Gastrocnemius medialis (tissue), 4 donors: ENCODE measurements around the gene ACOT11. TPM values are rescaled to one million over a fixed set of nuclear protein-coding genes. Genes with fewer than 3 reads are reported as not detected.

Source experiments
- ATAC-seq, 2 donors: fragments of 150-250 bp; one replicate each; pipeline ENCODE4 v1.9.1; 2016
- DNase-seq, 2 donors: peaks; one replicate each; pipeline ENCODE4 v3.0.0-alpha.2; 2019
- H3K27ac ChIP-seq, 4 donors: fragments of 200-600 bp; sonication (generic); 1 replicate in 1 of 4; 2 replicates in 3 of 4; pipeline ENCODE4 v1.5.1; 2016 to 2018; ENCODE audit warnings: mild to moderate bottlenecking in 2 of 4, moderate library complexity in 1 of 4
- H3K27me3 ChIP-seq, 3 donors: fragments of 200-600 bp; sonication (generic) in 2 of 3; 1 replicate in 1 of 3; 2 replicates in 2 of 3; pipeline versions ENCODE4 v1.5.1 to v1.6.0; 2016 to 2019; ENCODE audit warnings: mild to moderate bottlenecking in 1 of 3, moderate library complexity in 1 of 3
- H3K36me3 ChIP-seq, 2 donors: fragments of 200-600 bp; sonication (generic) in 1 of 2; one replicate each; pipeline ENCODE4 v1.5.1; 2017 to 2018
- H3K4me1 ChIP-seq, 2 donors: fragments of 200-600 bp; sonication (generic) in 1 of 2; one replicate each; pipeline ENCODE4 v1.5.1; 2016 to 2017; ENCODE audit warnings: mild to moderate bottlenecking in 2 of 2
- H3K4me3 ChIP-seq, 4 donors: fragments of 200-600 bp; sonication (generic) in 3 of 4; 1 replicate in 1 of 4; 2 replicates in 3 of 4; pipeline ENCODE4 v1.5.1; 2016 to 2019; ENCODE audit warnings: mild to moderate bottlenecking in 2 of 4
- H3K9me3 ChIP-seq, 3 donors: fragments of 200-600 bp; sonication (generic) in 2 of 3; 1 replicate in 1 of 3; 2 replicates in 2 of 3; pipeline ENCODE4 v1.5.1; 2016 to 2019
- POLR2A ChIP-seq, 2 donors: fragments of 450-650 bp; IDR thresholded peaks; one replicate each; pipeline ENCODE4 v1.6.1; 2017; ENCODE audit warnings: antibody characterized with exemption in 2 of 2, mild to moderate bottlenecking in 2 of 2, moderate library complexity in 2 of 2
- in situ Hi-C, 4 donors: fragments of 200-750 bp; cut with MboI; loops; one replicate each; pipeline versions ENCODE4 v1.15.0 to v1.8.0; 2017; ENCODE audit warnings: low sequenced_read_pairs in 4 of 4
- intact Hi-C: fragments of 100-400 bp; cut with DNase I; formaldehyde crosslinking; loops from one replicate; pipeline ENCODE4 v1.15.1; 2023; ENCODE audit warnings: low total_unique reads
- total RNA-seq, 4 donors: library from RNA; depleted of rRNA; stranded (reverse); fragments of >200 nt; gene quantifications; one replicate each; pipeline versions ENCODE4 v1.1.0 to v1.2.3, GENCODE V29; 2016
- TF ChIP-seq, protein P1 (sequence below), 5 experiments: fragments of 450-650 bp in 3 of 5; fragments of 200-600 bp in 2 of 5; sonication (generic) in 2 of 5; IDR thresholded peaks in 4 of 5; conservative IDR thresholded peaks in 1 of 5; 1 replicate in 4 of 5; 2 replicates in 1 of 5; pipeline ENCODE4 v1.5.1; 2016 to 2019; ENCODE audit warnings: antibody characterized with exemption in 5 of 5, mild to moderate bottlenecking in 3 of 5, moderate library complexity in 3 of 5

The ACOT11 gene
- total RNA-seq, 4 donors from 2014 or later = 0.90 to 3.2 (median 1.2) TPM

DNA sequence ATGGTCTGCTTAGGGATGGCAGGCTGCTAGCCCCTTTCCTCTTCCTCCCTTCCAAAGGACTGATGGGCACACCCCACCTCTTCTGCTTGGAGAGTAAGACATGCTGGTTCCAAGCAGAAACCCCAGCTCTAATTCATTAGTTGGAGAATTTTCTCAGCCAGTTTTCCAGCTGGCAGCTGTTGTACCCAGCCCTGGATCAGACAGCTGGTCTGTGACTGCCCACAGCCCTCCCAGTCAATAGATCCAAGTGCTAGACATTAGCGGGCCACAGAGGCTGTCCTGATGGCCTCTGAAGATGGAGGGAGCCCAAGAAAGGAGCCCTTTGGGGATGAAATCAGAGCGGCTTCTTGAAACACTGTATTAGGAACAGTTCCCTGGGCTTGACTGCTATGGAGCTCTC is 35.8 kb downstream of the ACOT11 start:
- DNase-seq = no peak
- peaks cover 50 to 51% of the 10 kb centered on the region in 2 donors for H3K4me1 ChIP-seq

DNA sequence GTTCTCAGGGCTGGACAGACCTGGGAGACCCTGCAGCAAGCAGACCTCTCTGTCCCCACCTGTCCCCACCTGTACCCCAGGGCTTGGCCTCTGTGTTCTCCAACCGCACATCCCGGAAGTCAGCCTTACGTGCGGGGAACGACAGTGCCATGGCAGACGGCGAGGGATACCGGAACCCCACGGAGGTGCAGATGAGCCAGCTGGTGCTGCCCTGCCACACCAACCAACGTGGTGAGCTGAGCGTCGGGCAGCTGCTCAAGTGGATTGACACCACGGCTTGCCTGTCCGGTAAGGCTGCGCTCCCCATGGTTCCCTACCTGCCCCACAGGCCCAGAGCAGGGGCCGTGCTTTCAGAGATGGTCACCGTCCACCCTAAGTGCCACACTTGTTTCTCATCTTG is 36.5 kb downstream of the ACOT11 start:
- no peak for ATAC-seq
- in situ Hi-C loops = no loop called here
- TF ChIP-seq, protein P1, sequence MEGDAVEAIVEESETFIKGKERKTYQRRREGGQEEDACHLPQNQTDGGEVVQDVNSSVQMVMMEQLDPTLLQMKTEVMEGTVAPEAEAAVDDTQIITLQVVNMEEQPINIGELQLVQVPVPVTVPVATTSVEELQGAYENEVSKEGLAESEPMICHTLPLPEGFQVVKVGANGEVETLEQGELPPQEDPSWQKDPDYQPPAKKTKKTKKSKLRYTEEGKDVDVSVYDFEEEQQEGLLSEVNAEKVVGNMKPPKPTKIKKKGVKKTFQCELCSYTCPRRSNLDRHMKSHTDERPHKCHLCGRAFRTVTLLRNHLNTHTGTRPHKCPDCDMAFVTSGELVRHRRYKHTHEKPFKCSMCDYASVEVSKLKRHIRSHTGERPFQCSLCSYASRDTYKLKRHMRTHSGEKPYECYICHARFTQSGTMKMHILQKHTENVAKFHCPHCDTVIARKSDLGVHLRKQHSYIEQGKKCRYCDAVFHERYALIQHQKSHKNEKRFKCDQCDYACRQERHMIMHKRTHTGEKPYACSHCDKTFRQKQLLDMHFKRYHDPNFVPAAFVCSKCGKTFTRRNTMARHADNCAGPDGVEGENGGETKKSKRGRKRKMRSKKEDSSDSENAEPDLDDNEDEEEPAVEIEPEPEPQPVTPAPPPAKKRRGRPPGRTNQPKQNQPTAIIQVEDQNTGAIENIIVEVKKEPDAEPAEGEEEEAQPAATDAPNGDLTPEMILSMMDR (IDR thresholded peaks at IDR 0.05 in 4 of 5, conservative IDR thresholded peaks at IDR 0.05 in 1 of 5) = no peak
- no peak for TF ChIP-seq POLR2A (IDR thresholded peaks at IDR 0.05)
- H3K36me3 ChIP-seq = no peaks in the 10 kb centered on the region
- H3K9me3 ChIP-seq = no peaks in the 10 kb centered on the region
- H3K4me1 ChIP-seq = peaks cover 44 to 46% of the 10 kb centered on the region in 2 donors
- no peaks in the 10 kb centered on the region for H3K27me3 ChIP-seq
- peak overlapping the region; percentile 85 to 98 (median 95) for H3K27ac ChIP-seq
- no peak for DNase-seq
- intact Hi-C loops = loop anchor here (5.0 to 10.0 kb wide), 3 partner anchors 177 to 340 kb away; partner anchors contain the start of genes DHCR24 and SSBP3
- H3K4me3 ChIP-seq = no peak overlapping the region

More for the DNA sequence above, 35.8 kb downstream of the ACOT11 start:
- no peaks in the 10 kb centered on the region for H3K27me3 ChIP-seq
- intact Hi-C loops = loop anchor here (5.0 to 10.0 kb wide), 3 partner anchors 177 to 341 kb away; partner anchors contain the start of genes DHCR24 and SSBP3
- no peak overlapping the region for H3K4me3 ChIP-seq
- TF ChIP-seq, protein P1 (IDR thresholded peaks at IDR 0.05 in 4 of 5, conservative IDR thresholded peaks at IDR 0.05 in 1 of 5) = no peak
- TF ChIP-seq POLR2A (IDR thresholded peaks at IDR 0.05) = no peak
- no peak for ATAC-seq
- H3K27ac ChIP-seq = peak overlapping the region; percentile 85 to 98 (median 95)
- in situ Hi-C loops = no loop called here
- no peaks in the 10 kb centered on the region for H3K36me3 ChIP-seq
- no peaks in the 10 kb centered on the region for H3K9me3 ChIP-seq

- in situ Hi-C loops (no loop called here), intact Hi-C loops (loop anchor here (1.0 to 10.0 kb wide), 3 partner anchors 38 to 339 kb away; partner anchors contain the start of gene DHCR24)
- DNase-seq = peak; percentile 78 to 88
- ATAC-seq = peak; percentile 62 to 70
- Histone ChIP-seq H3K27ac (peak overlapping the region; percentile 85 to 98 (median 95)), H3K9me3 (no peaks in the 10 kb centered on the region), H3K27me3 (no peaks in the 10 kb centered on the region), H3K4me3 (no peak overlapping the region), H3K4me1 (peaks cover 44 to 45% of the 10 kb centered on the region in 2 donors), H3K36me3 (no peaks in the 10 kb centered on the region)
- TF ChIP-seq, protein P1 (IDR thresholded peaks at IDR 0.05 in 4 of 5, conservative IDR thresholded peaks at IDR 0.05 in 1 of 5) = no peak
- TF ChIP-seq POLR2A (IDR thresholded peaks at IDR 0.05) = peak; percentile 23 to 54
These were observed 37.4 kb downstream of the ACOT11 start for GRCh38 chr1:54585181-54586066.

GRCh38 chr1:54588377-54588776 is 40.3 kb downstream of the ACOT11 start:
- H3K27ac ChIP-seq = peak overlapping the region in 1 of 4 donors; percentile 28
- TF ChIP-seq POLR2A (IDR thresholded peaks at IDR 0.05) = no peak
- TF ChIP-seq, protein P1 (IDR thresholded peaks at IDR 0.05 in 4 of 5, conservative IDR thresholded peaks at IDR 0.05 in 1 of 5) = no peak
- H3K9me3 ChIP-seq = no peaks in the 10 kb centered on the region
- intact Hi-C loops (loop anchor here (10.0 kb wide), 2 partner anchors 296 to 336 kb away; partner anchors contain the start of gene DHCR24), in situ Hi-C loops (no loop called here)
- ATAC-seq = no peak
- H3K36me3 ChIP-seq = no peaks in the 10 kb centered on the region
- H3K27me3 ChIP-seq = no peaks in the 10 kb centered on the region
- no peak for DNase-seq
- no peak overlapping the region for H3K4me3 ChIP-seq
- peaks cover 23 to 28% of the 10 kb centered on the region in 2 donors for H3K4me1 ChIP-seq
